Right lobe of liver (tissue), 6 donors: ENCODE results near the gene VPS13C. TPM values are rescaled to one million over a fixed set of nuclear protein-coding genes. Genes with fewer than 3 reads are reported as not detected.

Experiments
- ATAC-seq, 4 donors: fragments of 200-7000 bp; cut with Tn5 transposase; one replicate each; pipeline ENCODE4 v1.9.1; 2020; ENCODE audit warnings: mild to moderate bottlenecking in 4 of 4, moderate library complexity in 4 of 4
- DNase-seq, 3 donors: peaks; one replicate each; pipeline ENCODE4 v3.0.0-alpha.2; 2020
- H3K27ac ChIP-seq, 3 donors: fragments of 200-600 bp; one replicate each; pipeline ENCODE4 v1.8.0; 2022
- H3K27me3 ChIP-seq, 2 donors: fragments of 200-600 bp; one replicate each; pipeline ENCODE4 v1.8.0; 2022
- H3K36me3 ChIP-seq, 4 donors: fragments of 200-600 bp; sonication (generic) in 1 of 4; one replicate each; pipeline versions ENCODE4 v1.5.1 to v1.8.0; 2017 to 2022; ENCODE audit warnings: control low read depth in 1 of 4
- H3K4me1 ChIP-seq, 4 donors: fragments of 200-600 bp; sonication (generic) in 1 of 4; one replicate each; pipeline versions ENCODE4 v1.5.1 to v1.8.0; 2017 to 2022; ENCODE audit warnings: control low read depth in 1 of 4
- H3K4me3 ChIP-seq, 3 donors: fragments of 200-600 bp; one replicate each; pipeline ENCODE4 v1.8.0; 2022
- H3K9me3 ChIP-seq, 4 donors: fragments of 200-600 bp; sonication (generic) in 1 of 4; one replicate each; pipeline versions ENCODE4 v1.5.1 to v1.8.0; 2017 to 2022; ENCODE audit warnings: control low read depth in 1 of 4
- POLR2A ChIP-seq: fragments of 450-650 bp; IDR thresholded peaks from one replicate; pipeline ENCODE4 v1.6.1; 2017; ENCODE audit warnings: antibody characterized with exemption, mild to moderate bottlenecking
- WGBS: methylation state at CpG from one replicate; pipeline ENCODE4 v1.1.6; 2018; ENCODE audit warnings: low coverage, low lambda C conversion rate; ENCODE audit not compliant: insufficient coverage; ENCODE audit errors: missing lambda C conversion rate; 5-methylcytosine and 5-hydroxymethylcytosine counted together
- intact Hi-C, 2 donors: fragments of 100-400 bp; cut with DNase I; formaldehyde crosslinking; loops; one replicate each; pipeline versions ENCODE4 v1.11.2 to v1.14.1; 2022
- total RNA-seq, 6 experiments: library from RNA; depleted of rRNA in 2 of 6; stranded (reverse); fragments of >200 nt in 2 of 6; fragmentation: NEBNext Ultra II Directional in 3 of 6; extraction: Animal tissue kit (Norgen Biotek cat#: 25700) in 3 of 6; gene quantifications; one replicate each; pipeline versions ENCODE4 v1.1.0 to v1.2.4, GENCODE V29; 2016 to 2023
- TF ChIP-seq, protein P1 (sequence below), 4 donors: fragments of 200-600 bp in 3 of 4; fragments of 450-650 bp in 1 of 4; IDR thresholded peaks; one replicate each; pipeline versions ENCODE4 v1.5.1 to v1.8.0; 2016 to 2022; ENCODE audit warnings: antibody characterized with exemption in 4 of 4, mild to moderate bottlenecking in 2 of 4
- donor health status: DM: no; HTN: yes; CAD: no.
- donor health status: DM: no; HTN: no; CAD: no.
- donor health status: DM: no; HTN: no; CAD: no.
- donor health status: DM: no; HTN: yes; CAD: no.
- donor health status: DM: no; HTN: yes; CAD: no.

Gene VPS13C
- total RNA-seq, 6 experiments from 2014 or later, result 17.5 to 34.6 (median 27.3) TPM

DNA sequence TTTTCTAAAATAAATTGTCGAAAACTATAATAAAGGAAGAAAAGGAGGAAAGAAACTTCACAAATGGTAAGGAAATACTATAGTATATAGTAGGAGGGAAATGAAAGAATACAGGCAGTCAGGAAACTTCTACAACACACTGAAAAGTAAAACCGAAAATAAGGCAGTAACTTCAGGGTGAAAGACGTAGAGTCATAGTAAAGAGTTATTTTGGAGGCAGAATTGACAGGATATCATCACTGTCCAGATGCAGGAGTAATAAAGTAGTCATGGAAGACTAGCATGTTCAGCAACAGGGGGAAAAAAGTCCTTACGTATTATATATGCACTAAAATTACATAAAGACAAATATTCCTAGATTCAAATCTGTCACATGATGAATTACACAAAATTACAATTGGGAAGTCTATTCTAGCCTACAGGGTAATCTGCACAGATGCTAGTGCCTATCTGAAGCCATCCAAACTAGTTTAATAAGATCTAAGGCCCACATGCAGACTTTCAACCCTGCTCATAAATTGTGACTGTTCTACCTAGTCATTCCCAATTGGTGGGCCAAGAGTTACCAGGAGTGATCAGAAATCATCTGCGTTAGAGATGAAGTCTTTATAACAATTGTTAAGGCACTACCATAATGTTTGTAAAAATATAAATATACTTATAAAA lies 14.0 kb downstream of the VPS13C start:
- intact Hi-C loops, result no loop called here
- Histone ChIP-seq H3K9me3 (no peaks in the 10 kb centered on the region), H3K27ac (peak overlapping the region in 1 of 3 donors; percentile 6), H3K36me3 (peaks cover 0 to under 1% (median 0%) of the 10 kb centered on the region in 4 donors), H3K4me3 (no peak overlapping the region), H3K27me3 (no peaks in the 10 kb centered on the region), H3K4me1 (no peaks in the 10 kb centered on the region)
- WGBS, result 42% methylated on average over 5 of the region's 5 CpGs
- ATAC-seq, result peak in 3 of 4 donors; percentile 45 to 64 (median 59)
- TF ChIP-seq, protein P1, sequence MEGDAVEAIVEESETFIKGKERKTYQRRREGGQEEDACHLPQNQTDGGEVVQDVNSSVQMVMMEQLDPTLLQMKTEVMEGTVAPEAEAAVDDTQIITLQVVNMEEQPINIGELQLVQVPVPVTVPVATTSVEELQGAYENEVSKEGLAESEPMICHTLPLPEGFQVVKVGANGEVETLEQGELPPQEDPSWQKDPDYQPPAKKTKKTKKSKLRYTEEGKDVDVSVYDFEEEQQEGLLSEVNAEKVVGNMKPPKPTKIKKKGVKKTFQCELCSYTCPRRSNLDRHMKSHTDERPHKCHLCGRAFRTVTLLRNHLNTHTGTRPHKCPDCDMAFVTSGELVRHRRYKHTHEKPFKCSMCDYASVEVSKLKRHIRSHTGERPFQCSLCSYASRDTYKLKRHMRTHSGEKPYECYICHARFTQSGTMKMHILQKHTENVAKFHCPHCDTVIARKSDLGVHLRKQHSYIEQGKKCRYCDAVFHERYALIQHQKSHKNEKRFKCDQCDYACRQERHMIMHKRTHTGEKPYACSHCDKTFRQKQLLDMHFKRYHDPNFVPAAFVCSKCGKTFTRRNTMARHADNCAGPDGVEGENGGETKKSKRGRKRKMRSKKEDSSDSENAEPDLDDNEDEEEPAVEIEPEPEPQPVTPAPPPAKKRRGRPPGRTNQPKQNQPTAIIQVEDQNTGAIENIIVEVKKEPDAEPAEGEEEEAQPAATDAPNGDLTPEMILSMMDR (IDR thresholded peaks at IDR 0.05), result no peak
- no peak for TF ChIP-seq POLR2A
- DNase-seq, result no peak

DNA sequence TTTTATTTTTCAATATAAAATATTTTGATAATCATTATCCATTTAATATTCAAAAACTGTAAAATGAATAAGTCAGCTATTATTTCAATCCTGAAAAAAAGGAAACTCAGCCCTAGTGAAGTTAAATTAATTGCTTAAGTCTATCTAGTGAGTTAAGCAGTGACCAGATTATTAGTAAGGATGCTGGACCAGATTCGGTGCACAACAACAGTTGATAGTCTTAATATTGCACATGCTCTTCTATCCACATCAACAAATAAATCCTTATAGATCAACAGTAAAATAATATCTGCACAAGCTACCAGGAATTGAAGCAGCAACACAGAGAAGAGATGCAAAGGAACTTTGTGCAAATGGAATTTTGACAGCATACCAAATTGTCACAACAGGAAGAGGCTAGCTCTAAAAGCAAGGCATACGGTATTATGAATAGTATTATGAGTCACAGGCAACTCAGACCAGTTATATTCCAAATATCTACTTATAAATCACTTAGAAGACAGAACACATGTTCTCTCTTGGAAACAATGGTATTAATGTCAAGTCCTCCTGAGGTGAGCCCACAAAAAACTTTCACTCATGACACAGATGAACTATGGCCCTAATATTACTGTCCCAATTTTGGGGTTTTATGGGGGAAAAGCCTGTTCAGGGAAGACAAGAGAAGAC lies 24.9 kb downstream of the VPS13C start:
- no peaks in the 10 kb centered on the region for H3K4me1 ChIP-seq
- H3K27me3 ChIP-seq, result no peaks in the 10 kb centered on the region
- peaks cover 0 to 5% (median 0%) of the 10 kb centered on the region in 4 donors for H3K36me3 ChIP-seq
- ATAC-seq (peak in 3 of 4 donors; percentile 21 to 46 (median 37)), DNase-seq (no peak)
- TF ChIP-seq POLR2A, result no peak
- TF ChIP-seq, protein P1 (IDR thresholded peaks at IDR 0.05), result no peak
- intact Hi-C loops, result no loop called here
- 65% methylated on average over 2 of the region's 2 CpGs for WGBS
- no peak overlapping the region for H3K27ac ChIP-seq
- no peak overlapping the region for H3K4me3 ChIP-seq
- no peaks in the 10 kb centered on the region for H3K9me3 ChIP-seq

- TF ChIP-seq POLR2A, result no peak
- TF ChIP-seq, protein P1 (IDR thresholded peaks at IDR 0.05), result no peak
- peak in 1 of 4 donors; percentile 77 for ATAC-seq
- no peaks in the 10 kb centered on the region for H3K4me1 ChIP-seq
- no peak overlapping the region for H3K27ac ChIP-seq
- WGBS, result 77% methylated on average over 5 of the region's 5 CpGs
- no peak overlapping the region for H3K4me3 ChIP-seq
- peaks cover 0 to under 1% (median 0%) of the 10 kb centered on the region in 4 donors for H3K36me3 ChIP-seq
- H3K27me3 ChIP-seq, result no peaks in the 10 kb centered on the region
- no peak for DNase-seq
- H3K9me3 ChIP-seq, result no peaks in the 10 kb centered on the region
- intact Hi-C loops, result no loop called here
These were observed 32.3 kb downstream of the VPS13C start for GRCh38 chr15:62027916-62028315.

GRCh38 chr15:62027263-62027565 lies 33.0 kb downstream of the VPS13C start:
- Histone ChIP-seq H3K4me3 (no peak overlapping the region), H3K9me3 (no peaks in the 10 kb centered on the region), H3K27ac (no peak overlapping the region), H3K4me1 (no peaks in the 10 kb centered on the region), H3K27me3 (no peaks in the 10 kb centered on the region), H3K36me3 (no peaks in the 10 kb centered on the region)
- DNase-seq (no peak), ATAC-seq (no peak)
- TF ChIP-seq, protein P1 (IDR thresholded peaks at IDR 0.05), result no peak
- no peak for TF ChIP-seq POLR2A
- intact Hi-C loops, result no loop called here
- WGBS, result 79% methylated on average over 3 of the region's 3 CpGs
